K562 treated with DMSO at 1 percent for 12 hours (cell line): Measurements from ENCODE around the gene DUSP19. TPM values are rescaled to one million over a fixed set of nuclear protein-coding genes. Genes with fewer than 3 reads are reported as not detected.

ENCODE experiments used
- total RNA-seq: library from RNA; unstranded; fragments of 300-600 nt; gene quantifications from 2 replicates; pipeline ENCODE4 v1.2.3, GENCODE V29; 2022; ENCODE audit not compliant: insufficient read depth

The DUSP19 gene, protein sequence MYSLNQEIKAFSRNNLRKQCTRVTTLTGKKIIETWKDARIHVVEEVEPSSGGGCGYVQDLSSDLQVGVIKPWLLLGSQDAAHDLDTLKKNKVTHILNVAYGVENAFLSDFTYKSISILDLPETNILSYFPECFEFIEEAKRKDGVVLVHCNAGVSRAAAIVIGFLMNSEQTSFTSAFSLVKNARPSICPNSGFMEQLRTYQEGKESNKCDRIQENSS
- total RNA-seq, result 0.73 and 1.5 TPM in 2 replicates

DNA sequence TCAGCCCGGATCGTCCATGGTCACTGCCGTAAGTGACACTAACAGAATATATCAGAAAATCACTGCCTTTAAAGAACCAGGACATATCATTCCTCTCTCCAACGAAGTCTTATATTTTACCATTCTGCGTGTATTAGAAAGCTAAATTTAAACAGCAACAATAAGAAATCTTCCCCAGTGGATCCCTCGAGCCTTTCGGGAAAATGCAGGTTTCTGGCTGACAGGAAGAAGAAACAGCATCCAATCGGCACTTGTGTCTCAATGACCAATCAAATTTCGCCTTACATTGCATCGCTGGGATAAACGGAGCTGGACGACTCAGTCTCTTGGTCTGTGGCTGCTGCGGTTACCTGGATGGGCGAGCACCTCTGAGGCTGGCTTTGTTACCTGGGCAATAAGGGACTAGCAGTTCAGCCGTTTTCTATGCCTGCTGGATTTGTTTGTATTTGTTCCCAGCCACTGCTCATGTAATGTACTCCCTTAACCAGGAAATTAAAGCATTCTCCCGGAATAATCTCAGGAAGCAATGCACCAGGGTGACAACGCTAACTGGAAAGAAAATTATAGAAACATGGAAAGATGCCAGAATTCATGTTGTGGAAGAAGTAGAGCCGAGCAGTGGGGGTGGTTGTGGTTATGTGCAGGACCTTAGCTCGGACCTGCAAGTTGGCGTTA is at the start of gene DUSP19:
Gene DUSP19 (plus strand): TSS at position 284 of the 675 bp plus-strand sequence. CDS start 187 bp downstream, at position 471.

DNA sequence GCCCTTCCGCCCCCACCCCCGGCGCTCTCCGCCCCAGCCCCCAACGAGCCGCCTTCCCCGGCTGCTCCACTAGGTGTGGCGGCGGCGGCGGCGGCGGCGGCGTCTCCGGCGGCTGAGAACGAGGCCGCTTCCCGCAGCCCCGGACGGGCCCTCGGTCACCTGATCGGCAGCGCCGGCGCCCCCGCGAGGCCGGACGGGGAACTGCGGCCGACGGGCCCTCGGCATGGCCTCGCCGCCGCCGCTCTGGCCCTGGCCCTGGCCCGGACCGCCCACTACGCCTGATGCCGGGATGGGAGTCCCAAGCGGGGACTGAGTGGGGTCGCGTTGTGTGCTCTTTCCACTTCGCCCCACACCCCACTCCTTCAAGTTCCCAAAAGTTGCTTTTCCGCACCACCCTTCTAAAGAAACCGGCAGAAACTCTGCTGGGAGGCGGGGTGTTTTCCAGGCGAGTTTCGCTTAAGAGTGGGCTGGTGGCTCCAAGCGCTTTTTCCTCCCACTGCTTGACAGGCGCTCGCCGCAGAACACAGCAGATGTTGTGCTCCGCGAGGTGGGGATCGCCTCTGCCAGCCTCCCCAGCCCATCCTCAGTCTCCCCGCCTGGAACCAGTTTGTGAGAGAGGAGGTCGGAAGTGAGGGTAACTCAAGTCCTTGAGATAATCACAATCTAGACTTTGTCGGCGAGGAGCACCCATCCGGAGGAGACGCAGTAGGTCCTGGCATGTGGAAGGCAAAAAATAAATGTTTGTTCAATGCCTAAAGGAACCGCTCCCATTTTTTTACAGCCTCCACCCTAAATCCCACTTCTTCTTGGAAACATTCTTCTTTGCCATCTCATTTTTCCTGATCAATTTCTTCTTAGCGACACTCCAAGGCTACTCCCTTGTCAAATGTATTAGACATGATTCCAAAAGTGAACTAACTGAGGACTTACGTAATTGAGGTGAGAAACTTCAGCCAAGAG is 39.9 kb upstream of the DUSP19 start, which contains the start of gene NCKAP1:
Gene NCKAP1 (minus strand): TSS at position 117 of the 960 bp plus-strand sequence. CDS start 358 bp downstream, outside the sequence.

DNA sequence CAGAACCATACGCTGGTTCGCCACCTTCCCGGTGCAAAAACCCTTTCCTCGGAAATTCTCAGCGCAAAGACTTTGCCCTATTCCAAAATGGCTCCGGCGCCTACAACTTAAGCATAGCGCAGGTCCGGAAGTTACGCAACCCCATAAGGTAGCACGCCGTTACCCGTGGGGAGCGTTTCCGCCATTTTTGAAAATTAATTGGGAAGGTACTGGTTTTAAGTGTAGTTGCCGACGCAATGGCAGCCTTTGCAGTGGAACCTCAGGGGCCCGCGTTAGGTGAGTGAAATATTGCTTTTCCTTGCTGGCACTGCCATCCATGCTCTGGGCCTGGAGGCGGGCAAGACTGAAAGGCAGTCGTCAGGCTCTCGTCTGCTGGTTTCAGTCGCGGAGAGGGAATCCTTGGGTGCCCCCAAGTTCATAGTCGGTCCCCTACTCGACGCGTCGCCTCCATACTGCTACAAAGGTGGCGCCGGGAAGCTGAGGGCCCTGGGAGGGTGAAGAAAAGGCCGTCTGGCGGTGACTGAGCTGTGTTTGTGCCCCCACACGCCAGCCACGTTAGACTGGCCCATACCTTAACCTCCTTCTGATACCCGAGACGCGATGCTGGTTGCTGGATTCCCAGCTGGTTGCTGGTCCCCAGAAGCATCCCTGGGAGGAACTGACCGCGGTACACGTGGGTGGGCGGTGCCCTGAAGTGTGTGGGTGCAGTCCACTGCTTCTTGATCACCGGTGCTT is 45.8 kb downstream of the DUSP19 start, which contains the start of gene NUP35:
Gene NUP35 (plus strand): TSS at position 222 of the 735 bp plus-strand sequence. CDS start 15 bp downstream, at position 237.

Other genes with a start within 250 kb of the DUSP19 start
- 0.25 and 0.31 TPM in 2 replicates for gene FRZB, start 212.1 kb upstream of the DUSP19 start, total RNA-seq
- gene NCKAP1, start 40.3 kb upstream of the DUSP19 start, total RNA-seq, result 34.5 and 101 TPM in 2 replicates
- 7.9 and 17.7 TPM in 2 replicates for gene NUP35, start 45.7 kb downstream of the DUSP19 start, total RNA-seq